ENCODE data around the gene S100A12.

S100A12 gene

GRCh38 chr1:153342178-153342577 lies 33.2 kb downstream of the S100A12 start:
- no peak for TF ChIP-seq PPARA (CRISPR knock-in tag; IDR thresholded peaks at IDR 0.05; ENCODE audit: borderline replicate concordance)
- ATAC-seq = no peak

DNA sequence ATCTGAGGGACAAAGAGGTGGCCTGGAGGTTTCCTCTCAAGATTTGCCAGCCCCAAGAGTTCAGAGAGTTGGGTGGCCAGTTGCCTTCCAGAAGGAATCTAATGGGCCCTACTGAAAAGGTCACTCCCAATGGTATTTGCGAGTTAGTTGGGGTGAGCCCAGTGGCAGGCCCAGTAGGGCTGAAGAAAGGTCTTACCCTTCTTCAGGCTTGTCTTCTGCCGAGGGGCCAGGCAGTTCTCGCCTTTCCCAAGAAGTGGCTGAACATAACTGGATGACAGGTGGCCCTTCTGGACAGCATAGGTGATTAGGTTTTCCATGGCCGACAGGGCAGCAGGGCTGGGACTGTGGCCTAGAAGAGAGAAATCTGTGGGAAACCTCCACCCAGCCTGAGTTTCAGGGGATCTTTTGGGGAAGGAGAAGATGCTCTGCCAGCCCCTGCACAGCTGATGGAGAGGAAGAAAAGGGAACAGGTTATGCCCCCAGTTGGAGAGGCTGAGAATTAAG lies 33.9 kb downstream of the S100A12 start:
- TF ChIP-seq TOX (CRISPR knock-in tag; IDR thresholded peaks at IDR 0.05; ENCODE audit: borderline replicate concordance) (no peak), CSDC2 (CRISPR knock-in tag; IDR thresholded peaks at IDR 0.05) (no peak), ZFP3 (CRISPR knock-in tag; IDR thresholded peaks at IDR 0.05) (no peak), TCF4 (CRISPR knock-in tag; IDR thresholded peaks at IDR 0.05; ENCODE audit: borderline replicate concordance) (no peak), TSHZ2 (CRISPR knock-in tag; IDR thresholded peaks at IDR 0.05) (no peak), RARB (CRISPR knock-in tag; IDR thresholded peaks at IDR 0.05) (no peak), OSR1 (CRISPR knock-in tag; IDR thresholded peaks at IDR 0.05) (no peak), ARNTL (CRISPR knock-in tag; IDR thresholded peaks at IDR 0.05; ENCODE audit: borderline replicate concordance, low read depth) (no peak), CREB5 (CRISPR knock-in tag; IDR thresholded peaks at IDR 0.05; ENCODE audit: low read depth) (no peak), ZNF565 (CRISPR knock-in tag; conservative IDR thresholded peaks at IDR 0.05; ENCODE audit: low read depth) (no peak), ESRRG (CRISPR knock-in tag; IDR thresholded peaks at IDR 0.05) (no peak), ISL1 (CRISPR knock-in tag; IDR thresholded peaks at IDR 0.05) (no peak), BACH2 (CRISPR knock-in tag; IDR thresholded peaks at IDR 0.05; ENCODE audit: borderline replicate concordance) (no peak), ZFP30 (CRISPR knock-in tag; IDR thresholded peaks at IDR 0.05) (no peak), GLIS3 (CRISPR knock-in tag; IDR thresholded peaks at IDR 0.05) (no peak), ZNF8 (CRISPR knock-in tag; IDR thresholded peaks at IDR 0.05) (no peak)
- TF ChIP-seq, protein P1, sequence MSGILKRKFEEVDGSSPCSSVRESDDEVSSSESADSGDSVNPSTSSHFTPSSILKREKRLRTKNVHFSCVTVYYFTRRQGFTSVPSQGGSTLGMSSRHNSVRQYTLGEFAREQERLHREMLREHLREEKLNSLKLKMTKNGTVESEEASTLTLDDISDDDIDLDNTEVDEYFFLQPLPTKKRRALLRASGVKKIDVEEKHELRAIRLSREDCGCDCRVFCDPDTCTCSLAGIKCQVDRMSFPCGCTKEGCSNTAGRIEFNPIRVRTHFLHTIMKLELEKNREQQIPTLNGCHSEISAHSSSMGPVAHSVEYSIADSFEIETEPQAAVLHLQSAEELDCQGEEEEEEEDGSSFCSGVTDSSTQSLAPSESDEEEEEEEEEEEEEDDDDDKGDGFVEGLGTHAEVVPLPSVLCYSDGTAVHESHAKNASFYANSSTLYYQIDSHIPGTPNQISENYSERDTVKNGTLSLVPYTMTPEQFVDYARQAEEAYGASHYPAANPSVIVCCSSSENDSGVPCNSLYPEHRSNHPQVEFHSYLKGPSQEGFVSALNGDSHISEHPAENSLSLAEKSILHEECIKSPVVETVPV (CRISPR knock-in tag; IDR thresholded peaks at IDR 0.05) = no peak
- no peak for ATAC-seq

- ATAC-seq = no peak
- no peak for TF ChIP-seq ZNF565 (CRISPR knock-in tag; conservative IDR thresholded peaks at IDR 0.05; ENCODE audit: low read depth)
- TF ChIP-seq ZNF70 (CRISPR knock-in tag; IDR thresholded peaks at IDR 0.05) = no peak
- TF ChIP-seq ARNTL (CRISPR knock-in tag; IDR thresholded peaks at IDR 0.05; ENCODE audit: borderline replicate concordance, low read depth) = no peak
- TF ChIP-seq BACH2 (CRISPR knock-in tag; IDR thresholded peaks at IDR 0.05; ENCODE audit: borderline replicate concordance) = no peak
- no peak for TF ChIP-seq CSDC2 (CRISPR knock-in tag; IDR thresholded peaks at IDR 0.05)
- no peak for TF ChIP-seq OSR1 (CRISPR knock-in tag; IDR thresholded peaks at IDR 0.05)
- TF ChIP-seq, protein P2, sequence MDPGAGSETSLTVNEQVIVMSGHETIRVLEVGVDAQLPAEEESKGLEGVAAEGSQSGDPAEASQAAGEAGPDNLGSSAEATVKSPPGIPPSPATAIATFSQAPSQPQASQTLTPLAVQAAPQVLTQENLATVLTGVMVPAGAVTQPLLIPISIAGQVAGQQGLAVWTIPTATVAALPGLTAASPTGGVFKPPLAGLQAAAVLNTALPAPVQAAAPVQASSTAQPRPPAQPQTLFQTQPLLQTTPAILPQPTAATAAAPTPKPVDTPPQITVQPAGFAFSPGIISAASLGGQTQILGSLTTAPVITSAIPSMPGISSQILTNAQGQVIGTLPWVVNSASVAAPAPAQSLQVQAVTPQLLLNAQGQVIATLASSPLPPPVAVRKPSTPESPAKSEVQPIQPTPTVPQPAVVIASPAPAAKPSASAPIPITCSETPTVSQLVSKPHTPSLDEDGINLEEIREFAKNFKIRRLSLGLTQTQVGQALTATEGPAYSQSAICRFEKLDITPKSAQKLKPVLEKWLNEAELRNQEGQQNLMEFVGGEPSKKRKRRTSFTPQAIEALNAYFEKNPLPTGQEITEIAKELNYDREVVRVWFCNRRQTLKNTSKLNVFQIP (CRISPR knock-in tag; IDR thresholded peaks at IDR 0.05; ENCODE audit: borderline replicate concordance, low read depth) = no peak
- TF ChIP-seq ZNF8 (CRISPR knock-in tag; IDR thresholded peaks at IDR 0.05) = no peak
- TF ChIP-seq ZFP3 (CRISPR knock-in tag; IDR thresholded peaks at IDR 0.05) = no peak
- TF ChIP-seq ZC3H10 (CRISPR knock-in tag; IDR thresholded peaks at IDR 0.05) = no peak
- TF ChIP-seq ZFP30 (CRISPR knock-in tag; IDR thresholded peaks at IDR 0.05) = no peak
- no peak for TF ChIP-seq RARB (CRISPR knock-in tag; IDR thresholded peaks at IDR 0.05)
- no peak for TF ChIP-seq GLIS3 (CRISPR knock-in tag; IDR thresholded peaks at IDR 0.05)
- TF ChIP-seq, protein P1 (CRISPR knock-in tag; IDR thresholded peaks at IDR 0.05) = no peak
- no peak for TF ChIP-seq TSHZ2 (CRISPR knock-in tag; IDR thresholded peaks at IDR 0.05)
- TF ChIP-seq SNAI2 (CRISPR knock-in tag; IDR thresholded peaks at IDR 0.05) = no peak
- TF ChIP-seq CREB5 (CRISPR knock-in tag; IDR thresholded peaks at IDR 0.05; ENCODE audit: low read depth) = no peak
Measured at GRCh38 chr1:153340356-153340755, 35.1 kb downstream of the S100A12 start.

Data from SK-N-SH treated with all-trans-retinoic acid at 6 μM for 48 hours (cell line).